ENCODE results near the gene FNDC3B.

Gene FNDC3B

GRCh38 chr3:172387728-172388127 lies 348.4 kb downstream of the FNDC3B start:
- no peak overlapping the region for H3K4me3 ChIP-seq (ENCODE audit: low read depth, low read length)
- TF ChIP-seq CTCF (IDR thresholded peaks at IDR 0.05; ENCODE audit: low read depth, low read length, missing control alignments), result no peak
- in situ Hi-C loops (cut with HindIII; ENCODE audit: low sequenced_read_pairs), result no loop called here
- no peak for DNase-seq (ENCODE audit: low read depth)

- no peak overlapping the region for H3K4me3 ChIP-seq (ENCODE audit: low read depth, low read length)
- DNase-seq (ENCODE audit: low read depth), result no peak
- no peak for TF ChIP-seq CTCF (IDR thresholded peaks at IDR 0.05; ENCODE audit: low read depth, low read length, missing control alignments)
- in situ Hi-C loops (cut with HindIII; ENCODE audit: low sequenced_read_pairs), result no loop called here
These were observed 349.2 kb downstream of the FNDC3B start for GRCh38 chr3:172388412-172389078.

GRCh38 chr3:172390792-172391191 lies 351.4 kb downstream of the FNDC3B start:
- in situ Hi-C loops (cut with HindIII; ENCODE audit: low sequenced_read_pairs), result no loop called here

GRCh38 chr3:172391592-172392302 lies 352.4 kb downstream of the FNDC3B start:
- in situ Hi-C loops (cut with HindIII; ENCODE audit: low sequenced_read_pairs), result no loop called here
- H3K4me3 ChIP-seq (ENCODE audit: low read depth, low read length), result no peak overlapping the region
- no peak for TF ChIP-seq CTCF (IDR thresholded peaks at IDR 0.05; ENCODE audit: low read depth, low read length, missing control alignments)
- peak; percentile 73 for DNase-seq (ENCODE audit: low read depth)

More at GRCh38 chr3:172390792-172391191, 351.4 kb downstream of the FNDC3B start:
- TF ChIP-seq CTCF (IDR thresholded peaks at IDR 0.05; ENCODE audit: low read depth, low read length, missing control alignments), result no peak
- no peak overlapping the region for H3K4me3 ChIP-seq (ENCODE audit: low read depth, low read length)
- no peak for DNase-seq (ENCODE audit: low read depth)

GRCh38 chr3:172394692-172395091 lies 355.3 kb downstream of the FNDC3B start:
- in situ Hi-C loops (cut with HindIII; ENCODE audit: low sequenced_read_pairs), result no loop called here
- no peak for DNase-seq (ENCODE audit: low read depth)

GRCh38 chr3:172396400-172396799 lies 357.0 kb downstream of the FNDC3B start:
- no peak for TF ChIP-seq CTCF (IDR thresholded peaks at IDR 0.05; ENCODE audit: low read depth, low read length, missing control alignments)
- no peak for DNase-seq (ENCODE audit: low read depth)
- no peak overlapping the region for H3K4me3 ChIP-seq (ENCODE audit: low read depth, low read length)
- in situ Hi-C loops (cut with HindIII; ENCODE audit: low sequenced_read_pairs), result no loop called here

More at GRCh38 chr3:172394692-172395091, 355.3 kb downstream of the FNDC3B start:
- no peak overlapping the region for H3K4me3 ChIP-seq (ENCODE audit: low read depth, low read length)
- no peak for TF ChIP-seq CTCF (IDR thresholded peaks at IDR 0.05; ENCODE audit: low read depth, low read length, missing control alignments)

Data from astrocyte of the cerebellum (primary cell).